Measurements from ENCODE around the gene FAM184B.

The FAM184B gene

DNA sequence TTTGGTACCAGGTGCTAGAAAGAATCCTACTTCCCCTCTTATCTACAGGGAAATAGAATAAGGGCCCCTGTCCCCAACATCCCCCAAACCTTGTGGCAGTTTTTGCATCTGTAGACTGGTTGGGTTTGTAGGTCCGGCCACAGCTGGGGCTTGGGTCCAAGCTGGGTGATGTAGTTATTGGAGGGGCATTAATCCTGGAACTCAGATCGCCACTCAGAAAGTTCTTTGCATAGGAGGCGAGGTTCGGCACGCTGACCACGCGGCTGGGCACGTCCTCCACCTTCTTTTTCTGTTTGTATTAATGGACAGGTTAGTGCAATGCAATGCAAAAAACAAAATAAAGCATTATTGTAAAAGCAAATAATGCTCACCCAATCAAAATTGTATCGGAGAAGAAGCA, 147.8 kb downstream of the FAM184B start:
- no peak overlapping the region for H3K27ac Mint-ChIP-seq
- no peaks in the 10 kb centered on the region for H3K9me3 Mint-ChIP-seq
- H3K27me3 Mint-ChIP-seq (ENCODE audit: low read depth), result no peaks in the 10 kb centered on the region
- peaks cover 27% of the 10 kb centered on the region for H3K36me3 Mint-ChIP-seq (ENCODE audit: low read depth)
- peaks cover 3% of the 10 kb centered on the region for H3K4me1 Mint-ChIP-seq (ENCODE audit: low read depth)
- no peak overlapping the region for H3K4me3 Mint-ChIP-seq

DNA sequence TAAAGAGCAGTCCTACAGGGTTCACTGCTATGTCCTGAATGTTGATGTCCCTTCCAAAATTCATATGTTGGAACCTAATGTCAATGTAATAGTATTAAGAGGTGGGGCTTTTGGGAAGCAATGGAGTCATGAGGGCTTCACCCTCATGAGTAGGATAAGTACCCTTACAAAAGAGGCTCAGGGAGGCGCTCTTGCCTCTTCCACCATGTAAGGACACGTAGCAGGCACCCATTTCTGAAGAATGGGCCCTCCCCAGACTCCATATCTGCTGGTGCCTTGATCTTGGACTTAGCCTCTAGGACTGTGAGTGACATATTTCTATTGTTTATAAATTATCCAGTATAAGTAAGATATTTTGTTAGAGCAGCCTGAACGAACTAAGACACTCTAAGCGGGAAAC, 151.2 kb downstream of the FAM184B start:
- H3K27me3 Mint-ChIP-seq (ENCODE audit: low read depth), result no peaks in the 10 kb centered on the region
- H3K4me3 Mint-ChIP-seq, result no peak overlapping the region
- H3K9me3 Mint-ChIP-seq, result no peaks in the 10 kb centered on the region
- peaks cover 3% of the 10 kb centered on the region for H3K4me1 Mint-ChIP-seq (ENCODE audit: low read depth)
- no peak overlapping the region for H3K27ac Mint-ChIP-seq
- H3K36me3 Mint-ChIP-seq (ENCODE audit: low read depth), result peaks cover 46% of the 10 kb centered on the region

DNA sequence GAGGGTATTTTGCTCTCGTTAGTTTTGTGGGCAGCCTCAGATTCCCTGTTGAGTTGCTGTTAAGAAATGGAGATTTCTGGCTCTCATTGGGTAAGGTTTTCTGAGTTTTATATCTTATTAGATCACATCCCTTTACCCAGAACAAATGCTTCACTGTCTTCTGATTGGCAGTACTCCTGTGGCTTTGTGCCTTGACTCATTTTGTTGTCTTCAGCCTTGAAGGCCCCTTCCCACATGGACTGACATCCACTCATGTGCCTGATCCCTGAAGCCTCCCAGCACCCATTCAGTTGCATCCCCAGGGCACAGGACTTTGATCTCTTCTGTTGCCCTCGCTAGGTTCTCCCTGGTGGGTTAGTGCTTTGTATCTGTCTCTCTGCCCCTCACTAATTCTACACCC, 156.6 kb downstream of the FAM184B start:
- Mint-ChIP-seq H3K27ac (no peak overlapping the region), H3K4me1 (ENCODE audit: low read depth) (peaks cover 4% of the 10 kb centered on the region), H3K4me3 (no peak overlapping the region), H3K27me3 (ENCODE audit: low read depth) (no peaks in the 10 kb centered on the region), H3K36me3 (ENCODE audit: low read depth) (peaks cover 48% of the 10 kb centered on the region), H3K9me3 (no peaks in the 10 kb centered on the region)

DNA sequence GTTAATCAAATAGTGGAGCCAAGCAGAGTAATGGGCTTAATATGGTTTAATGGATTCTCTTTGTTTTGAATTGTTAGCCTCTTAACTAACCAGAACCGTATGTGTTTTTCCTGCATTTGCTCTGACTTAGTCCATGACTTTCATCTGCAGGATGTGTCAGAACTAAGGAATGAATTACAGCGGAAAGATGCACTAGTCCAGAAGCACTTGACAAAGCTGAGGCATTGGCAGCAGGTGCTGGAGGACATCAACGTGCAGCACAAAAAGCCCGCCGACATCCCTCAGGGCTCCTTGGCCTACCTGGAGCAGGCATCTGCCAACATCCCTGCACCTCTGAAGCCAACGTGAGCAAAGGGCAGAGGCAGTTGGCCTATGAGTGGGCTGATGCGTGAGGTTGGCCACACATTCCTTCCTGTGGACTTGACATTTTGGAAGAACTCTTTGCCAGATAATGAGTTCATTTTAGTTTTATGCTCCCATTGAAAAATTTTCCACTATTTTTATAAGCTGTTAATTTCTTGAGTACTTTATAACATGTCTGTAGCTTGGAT, 157.9 kb downstream of the FAM184B start:
- Mint-ChIP-seq H3K9me3 (no peaks in the 10 kb centered on the region), H3K36me3 (ENCODE audit: low read depth) (peaks cover 49% of the 10 kb centered on the region), H3K4me1 (ENCODE audit: low read depth) (peaks cover 14% of the 10 kb centered on the region), H3K4me3 (no peak overlapping the region), H3K27ac (no peak overlapping the region), H3K27me3 (ENCODE audit: low read depth) (no peaks in the 10 kb centered on the region)

DNA sequence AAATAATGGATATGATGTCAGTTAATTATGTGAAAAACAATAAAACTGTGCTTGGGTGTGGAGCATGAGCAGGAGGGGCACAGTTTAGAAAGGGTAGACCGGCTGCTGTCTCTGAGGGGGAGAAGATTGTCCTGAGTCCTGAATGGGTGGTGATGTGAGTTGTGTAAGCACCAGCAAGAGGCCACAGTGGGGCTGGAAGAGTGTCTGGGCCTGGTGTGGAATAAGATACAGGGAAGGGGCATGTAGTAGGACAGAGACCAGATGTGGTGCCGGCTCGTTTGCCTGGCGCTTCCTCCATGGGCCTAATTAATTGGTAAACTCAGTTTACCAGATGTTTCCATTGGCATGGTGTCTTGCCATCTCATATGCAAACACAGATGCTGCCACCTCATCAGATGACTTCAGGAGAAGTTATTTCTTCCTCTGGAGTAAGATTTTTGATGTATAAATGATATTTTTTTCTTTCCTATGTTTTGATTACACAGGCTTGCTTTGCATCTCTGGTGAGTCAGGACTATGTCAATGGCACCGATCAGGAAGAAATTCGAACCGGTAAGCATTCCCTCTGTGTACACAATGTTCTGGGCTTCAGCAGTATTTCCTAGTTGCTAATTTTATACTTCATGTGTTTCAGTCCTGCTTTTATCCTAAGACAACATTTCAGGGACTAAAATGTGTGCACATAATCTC, 161.9 kb downstream of the FAM184B start:
- no peak overlapping the region for H3K4me3 Mint-ChIP-seq
- H3K27me3 Mint-ChIP-seq (ENCODE audit: low read depth), result no peaks in the 10 kb centered on the region

DNA sequence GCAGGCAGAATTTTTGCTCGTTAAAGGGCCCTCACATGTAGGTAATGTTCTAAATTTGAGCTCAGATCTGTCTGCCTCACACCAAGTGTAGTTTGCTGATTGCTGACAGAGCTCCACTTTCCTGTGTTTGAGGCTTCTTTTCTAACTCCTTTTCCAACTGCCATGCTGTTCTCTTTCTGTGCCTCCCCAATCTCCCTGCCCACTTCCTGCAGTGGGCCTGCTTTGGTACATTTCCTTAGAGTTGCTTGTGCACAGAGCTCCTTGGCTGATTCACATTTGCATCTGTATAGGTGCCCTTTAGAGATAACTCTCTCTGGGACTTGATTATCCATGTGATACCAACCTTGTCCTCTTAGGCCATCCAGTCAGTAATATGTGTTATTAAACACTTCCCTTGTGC, 162.5 kb downstream of the FAM184B start:
- Mint-ChIP-seq H3K4me1 (ENCODE audit: low read depth) (peaks cover 29% of the 10 kb centered on the region), H3K36me3 (ENCODE audit: low read depth) (peaks cover 24% of the 10 kb centered on the region), H3K27me3 (ENCODE audit: low read depth) (no peaks in the 10 kb centered on the region), H3K4me3 (peak overlapping the region; percentile 12), H3K27ac (peak overlapping the region; percentile 46), H3K9me3 (no peaks in the 10 kb centered on the region)

More for the DNA sequence above, 161.9 kb downstream of the FAM184B start:
- Mint-ChIP-seq H3K9me3 (no peaks in the 10 kb centered on the region), H3K27ac (peak overlapping the region; percentile 46), H3K4me1 (ENCODE audit: low read depth) (peaks cover 29% of the 10 kb centered on the region), H3K36me3 (ENCODE audit: low read depth) (peaks cover 28% of the 10 kb centered on the region)

DNA sequence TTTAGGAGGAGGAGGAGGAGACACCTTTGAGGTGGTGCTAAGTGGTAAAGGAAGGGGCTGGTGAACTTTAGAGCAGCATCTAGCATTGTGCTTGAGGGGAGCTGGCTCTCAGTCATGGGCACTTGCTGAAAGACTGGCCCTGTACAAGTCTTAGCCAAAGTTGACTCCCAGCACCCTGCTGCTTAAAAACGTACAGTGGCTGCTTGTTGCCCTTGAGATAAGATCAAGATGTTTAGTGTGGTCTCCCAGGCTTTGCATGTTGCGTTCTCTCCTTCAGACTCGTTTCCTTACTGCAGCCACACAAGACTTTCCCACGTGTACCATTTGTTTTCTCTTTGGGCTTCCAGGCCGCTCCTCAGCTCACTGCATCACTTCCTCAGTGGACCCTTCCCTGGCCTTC, 165.1 kb downstream of the FAM184B start:
- H3K9me3 Mint-ChIP-seq, result no peaks in the 10 kb centered on the region
- H3K36me3 Mint-ChIP-seq (ENCODE audit: low read depth), result peaks cover 13% of the 10 kb centered on the region
- peaks cover 31% of the 10 kb centered on the region for H3K4me1 Mint-ChIP-seq (ENCODE audit: low read depth)
- H3K4me3 Mint-ChIP-seq, result peak overlapping the region; percentile 74
- peak overlapping the region; percentile 55 for H3K27ac Mint-ChIP-seq
- no peaks in the 10 kb centered on the region for H3K27me3 Mint-ChIP-seq (ENCODE audit: low read depth)

DNA sequence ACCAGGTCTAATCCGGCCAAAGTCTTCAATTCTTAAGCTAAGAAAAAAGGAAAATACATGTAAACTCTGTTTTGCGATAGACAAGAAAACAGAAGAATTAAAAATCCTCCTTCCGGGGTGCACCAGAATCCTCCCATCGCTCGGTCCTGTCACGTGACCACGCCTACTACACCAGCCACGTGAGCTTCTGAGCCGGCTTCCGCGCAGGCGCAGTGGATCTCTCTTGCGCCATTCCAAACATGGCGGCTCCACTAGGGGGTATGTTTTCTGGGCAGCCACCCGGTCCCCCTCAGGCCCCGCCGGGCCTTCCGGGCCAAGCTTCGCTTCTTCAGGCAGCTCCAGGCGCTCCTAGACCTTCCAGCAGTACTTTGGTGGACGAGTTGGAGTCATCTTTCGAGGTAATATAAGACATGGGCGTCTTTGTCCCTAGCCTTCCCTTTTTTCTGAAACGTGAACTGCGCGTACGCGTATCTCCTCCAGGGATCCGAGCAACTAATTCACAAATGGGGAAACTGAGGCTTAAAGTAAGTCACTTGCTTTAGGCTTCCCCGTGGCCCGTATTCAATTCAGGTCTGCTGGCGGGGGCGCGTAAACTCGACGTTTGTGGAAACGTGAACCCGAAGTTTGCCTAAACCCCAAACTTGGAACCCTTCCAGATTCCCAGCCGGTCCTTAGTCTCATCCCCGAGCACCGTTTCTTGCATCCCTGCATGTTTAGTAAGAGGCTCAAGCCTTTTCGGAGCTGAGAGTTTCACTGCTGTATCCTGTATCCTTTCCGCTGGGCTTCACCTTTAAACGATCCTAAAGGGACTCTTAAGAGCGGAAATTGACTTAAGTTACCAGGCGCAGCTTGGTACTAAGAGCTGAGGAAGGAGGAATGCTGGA, 166.8 kb downstream of the FAM184B start, which contains the start of gene MED28:
MED28 (plus strand) TSS at position 226 of the 884 bp plus-strand sequence; CDS start at position 240, 14 bp downstream.
- Mint-ChIP-seq H3K4me1 (ENCODE audit: low read depth) (peaks cover 30% of the 10 kb centered on the region), H3K27me3 (ENCODE audit: low read depth) (no peaks in the 10 kb centered on the region), H3K4me3 (peak within 1 kb of the TSS; percentile 97), H3K27ac (peak within 1 kb of the TSS; percentile 96), H3K9me3 (no peaks in the 10 kb centered on the region), H3K36me3 (ENCODE audit: low read depth) (peaks cover 11% of the 10 kb centered on the region)

DNA sequence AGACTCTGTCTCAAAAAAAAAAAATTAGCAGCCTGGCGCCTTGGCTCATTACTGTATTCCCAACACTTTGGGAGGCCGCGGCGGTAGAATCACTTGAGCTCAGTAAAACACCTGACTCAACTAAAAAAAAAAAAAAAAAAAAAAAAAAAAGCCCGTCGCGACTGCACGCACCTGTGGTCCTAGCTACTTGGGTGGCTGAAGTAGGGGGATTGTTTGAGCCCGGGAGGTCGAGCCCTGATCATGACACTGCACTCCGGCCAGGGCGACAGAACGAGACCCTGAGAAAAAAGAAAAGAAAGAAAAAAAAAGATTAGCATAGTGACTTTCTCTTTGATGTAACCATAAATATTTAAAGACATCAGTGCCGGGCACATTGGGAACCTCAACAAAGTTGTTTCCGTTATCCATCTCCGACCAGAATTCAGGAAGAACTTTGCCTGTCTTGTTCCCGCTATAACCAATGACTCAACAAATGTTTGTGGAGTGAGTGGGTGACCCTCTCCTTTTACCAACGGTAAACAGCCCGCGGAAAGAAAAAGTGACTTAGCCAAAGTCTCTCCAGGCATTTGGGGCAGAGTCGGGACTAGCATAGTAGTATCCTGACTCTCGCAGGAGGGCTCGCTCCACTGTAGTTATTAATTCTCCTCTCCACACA, 167.5 kb downstream of the FAM184B start:
- Mint-ChIP-seq H3K9me3 (no peaks in the 10 kb centered on the region), H3K4me1 (ENCODE audit: low read depth) (peaks cover 24% of the 10 kb centered on the region)

DNA sequence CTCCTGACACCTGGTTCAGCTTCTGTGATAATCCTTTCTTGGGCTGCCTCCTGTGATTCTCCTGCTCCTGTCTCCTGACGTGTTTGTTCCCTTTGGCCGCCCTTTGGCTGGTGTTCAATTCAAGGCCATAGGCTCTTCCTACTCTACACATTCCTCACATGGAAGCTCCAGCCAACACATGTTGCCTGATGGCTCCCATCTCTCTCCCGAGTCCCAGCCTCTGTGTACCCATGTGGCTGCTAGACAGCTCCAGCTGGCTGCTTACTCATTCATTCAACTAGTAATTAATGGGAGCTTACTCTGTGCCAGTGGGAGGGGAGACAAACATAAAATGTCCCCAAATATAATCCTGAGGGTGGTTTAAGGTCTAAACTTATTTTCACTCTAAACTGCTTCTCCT, 176.2 kb downstream of the FAM184B start:
- H3K4me1 Mint-ChIP-seq (ENCODE audit: low read depth), result peaks cover 2% of the 10 kb centered on the region
- no peak overlapping the region for H3K4me3 Mint-ChIP-seq
- H3K27me3 Mint-ChIP-seq (ENCODE audit: low read depth), result no peaks in the 10 kb centered on the region
- peaks cover 31% of the 10 kb centered on the region for H3K36me3 Mint-ChIP-seq (ENCODE audit: low read depth)
- no peak overlapping the region for H3K27ac Mint-ChIP-seq
- H3K9me3 Mint-ChIP-seq, result no peaks in the 10 kb centered on the region

More for the DNA sequence above, 167.5 kb downstream of the FAM184B start:
- H3K4me3 Mint-ChIP-seq, result peak overlapping the region; percentile 97
- peaks cover 4% of the 10 kb centered on the region for H3K36me3 Mint-ChIP-seq (ENCODE audit: low read depth)
- peak overlapping the region; percentile 96 for H3K27ac Mint-ChIP-seq
- H3K27me3 Mint-ChIP-seq (ENCODE audit: low read depth), result no peaks in the 10 kb centered on the region

DNA sequence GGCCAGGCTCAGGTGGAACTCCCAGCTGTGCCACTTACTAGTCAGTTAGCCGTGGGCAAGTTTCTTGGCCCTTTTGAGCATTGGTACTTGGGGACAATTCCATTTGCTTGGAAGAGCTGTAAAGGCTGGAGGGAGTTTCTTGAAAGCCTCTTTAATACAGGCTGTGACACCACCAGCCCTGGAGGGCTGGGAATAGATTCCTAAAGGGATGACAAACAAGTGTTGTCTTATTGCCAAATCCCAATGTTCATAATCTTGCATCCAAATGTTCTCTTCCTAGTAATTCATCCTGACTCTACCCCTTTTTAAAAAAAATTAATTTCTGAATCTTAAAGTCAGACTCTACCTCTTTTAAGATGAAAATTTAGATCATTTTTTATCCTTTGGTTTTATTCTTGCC, 181.6 kb downstream of the FAM184B start:
- no peak overlapping the region for H3K27ac Mint-ChIP-seq
- no peaks in the 10 kb centered on the region for H3K27me3 Mint-ChIP-seq (ENCODE audit: low read depth)
- H3K9me3 Mint-ChIP-seq, result no peaks in the 10 kb centered on the region
- H3K4me1 Mint-ChIP-seq (ENCODE audit: low read depth), result peaks cover 3% of the 10 kb centered on the region
- no peak overlapping the region for H3K4me3 Mint-ChIP-seq
- peaks cover 37% of the 10 kb centered on the region for H3K36me3 Mint-ChIP-seq (ENCODE audit: low read depth)

DNA sequence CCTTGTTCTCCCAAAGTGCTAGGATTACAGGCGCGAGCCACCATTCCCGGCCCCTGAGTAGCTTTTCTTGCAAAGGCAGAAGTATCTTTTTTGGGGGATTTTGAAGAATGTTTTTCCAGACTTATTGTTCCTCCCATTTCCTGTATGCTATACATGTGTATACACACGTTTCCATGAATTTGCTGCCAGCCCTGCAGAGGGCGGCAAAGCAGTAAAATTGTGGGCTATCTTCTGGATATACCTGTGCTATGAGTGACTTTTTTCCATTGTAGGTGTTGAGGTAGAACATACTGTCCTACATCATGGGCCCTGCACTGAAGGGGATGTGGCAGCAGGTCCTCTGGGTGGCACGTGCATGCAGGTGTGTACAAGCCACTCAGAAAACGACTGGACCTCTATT, 183.9 kb downstream of the FAM184B start:
- Mint-ChIP-seq H3K27ac (no peak overlapping the region), H3K9me3 (no peaks in the 10 kb centered on the region), H3K4me1 (ENCODE audit: low read depth) (peaks cover 10% of the 10 kb centered on the region), H3K4me3 (no peak overlapping the region), H3K27me3 (ENCODE audit: low read depth) (no peaks in the 10 kb centered on the region), H3K36me3 (ENCODE audit: low read depth) (peaks cover 44% of the 10 kb centered on the region)

DNA sequence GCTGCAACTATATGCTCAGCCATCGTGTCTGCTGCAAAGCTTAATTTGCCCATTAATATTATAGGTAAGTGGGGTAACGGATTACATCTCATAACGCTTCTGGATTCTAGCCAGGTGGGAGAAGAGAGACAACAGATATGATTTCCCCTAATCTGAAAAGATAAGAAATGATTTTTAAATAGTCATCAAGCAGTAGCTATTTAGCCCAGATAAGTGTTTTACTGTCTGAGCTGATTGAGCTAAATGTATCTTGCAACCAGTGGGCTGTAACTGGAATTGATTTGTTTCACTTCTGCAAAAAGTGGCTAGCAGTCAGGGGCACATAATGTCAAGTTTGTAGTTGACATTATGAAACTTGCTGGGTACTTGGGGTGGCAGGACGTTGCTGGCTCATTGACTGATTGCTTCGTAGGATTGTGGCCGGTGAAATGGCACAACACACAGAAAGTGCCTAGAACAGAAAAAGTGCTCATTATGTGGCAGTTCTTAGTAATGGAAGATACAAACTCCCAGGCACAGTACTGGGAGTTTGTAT, 185.9 kb downstream of the FAM184B start:
- Mint-ChIP-seq H3K36me3 (ENCODE audit: low read depth) (peaks cover 47% of the 10 kb centered on the region), H3K4me3 (no peak overlapping the region), H3K9me3 (no peaks in the 10 kb centered on the region), H3K27ac (no peak overlapping the region), H3K4me1 (ENCODE audit: low read depth) (peaks cover 16% of the 10 kb centered on the region), H3K27me3 (ENCODE audit: low read depth) (no peaks in the 10 kb centered on the region)

DNA sequence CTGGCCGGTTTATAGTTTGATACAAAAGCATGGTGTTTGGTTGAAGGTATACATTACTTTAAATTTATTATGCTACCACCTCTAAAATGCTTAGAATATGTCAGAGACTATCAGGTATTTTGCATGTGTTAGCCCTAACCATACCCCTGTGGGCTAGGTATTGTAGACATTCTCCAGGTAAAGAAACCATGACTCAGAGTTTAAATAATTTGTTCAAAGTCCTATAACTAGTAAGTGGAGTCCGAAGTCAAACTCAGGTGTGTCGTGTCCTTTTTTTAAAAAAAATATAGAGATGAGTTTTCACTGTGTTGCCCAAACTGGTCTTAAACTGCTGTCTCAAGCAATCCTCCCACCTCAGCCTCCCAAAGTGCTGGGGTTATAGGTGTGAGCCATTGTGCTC, 192.1 kb downstream of the FAM184B start:
- no peaks in the 10 kb centered on the region for H3K27me3 Mint-ChIP-seq (ENCODE audit: low read depth)
- peaks cover 18% of the 10 kb centered on the region for H3K4me1 Mint-ChIP-seq (ENCODE audit: low read depth)
- H3K27ac Mint-ChIP-seq, result no peak overlapping the region
- no peak overlapping the region for H3K4me3 Mint-ChIP-seq
- H3K36me3 Mint-ChIP-seq (ENCODE audit: low read depth), result peaks cover 52% of the 10 kb centered on the region
- H3K9me3 Mint-ChIP-seq, result no peaks in the 10 kb centered on the region
